SK-N-SH (cell line): Measurements from ENCODE around the gene PLAGL2. TPM values are rescaled to one million over a fixed set of nuclear protein-coding genes. Genes with fewer than 3 reads are reported as not detected.
A peak's percentile ranks its signal among the peaks of the same experiment; 100 is the strongest.

Source experiments
- CTCF ChIA-PET: fragments of 300-600, 350-600 bp; formaldehyde crosslinking; extraction: SDS; loops from one replicate; lab custom pipeline; 2021; lab: Yijun Ruan, JAX
- POLR2A ChIA-PET: fragments of 350-600 bp; sonication (Branson Sonifier 250); formaldehyde crosslinking; extraction: SDS; loops from one replicate; lab custom pipeline; 2020; ENCODE audit warnings: antibody characterized with exemption, inconsistent platforms; lab: Yijun Ruan, JAX
- DNase-seq: peaks from one replicate; pipeline ENCODE4 v3.0.0; 2012
- H2AFZ ChIP-seq: fragments of 200-600 bp; sonication (generic); 2 replicates; pipeline ENCODE4 v1.8.1; 2016; ENCODE audit warnings: antibody characterized with exemption, mild to moderate bottlenecking, low read depth
- H3F3A ChIP-seq: fragments of 200-600 bp; sonication (generic); replicated peaks from 2 replicates; pipeline ENCODE3; 2016; ENCODE audit warnings: antibody characterized with exemption, mild to moderate bottlenecking; ENCODE audit not compliant: insufficient read depth
- H3K27ac ChIP-seq, 2 experiments: fragments of 200-500 bp in 1 of 2; fragments of 200-600 bp in 1 of 2; sonication (Bioruptor generic) in 1 of 2; sonication (generic), shearing (Covaris generic) in 1 of 2; 2 replicates each; pipeline versions ENCODE4 v1.5.1 to v1.6.1; 2014 to 2016; ENCODE audit warnings: low read depth in 2 of 2, inconsistent platforms in 1 of 2, low read length in 1 of 2, mild to moderate bottlenecking in 1 of 2, mixed read lengths in 1 of 2
- H3K27me3 ChIP-seq: fragments of 200-600 bp; sonication (generic), shearing (Covaris generic); 2 replicates; pipeline ENCODE4 v1.6.1; 2016; ENCODE audit warnings: mixed run types; ENCODE audit not compliant: insufficient read depth
- H3K36me3 ChIP-seq, 2 experiments: fragments of 200-500 bp in 1 of 2; fragments of 200-600 bp in 1 of 2; sonication (Bioruptor generic) in 1 of 2; sonication (generic) in 1 of 2; replicated peaks in 1 of 2; 2 replicates each; pipeline versions ENCODE3 to v1.5.1; 2014 to 2016; ENCODE audit warnings: low read length in 1 of 2, mild to moderate bottlenecking in 1 of 2; ENCODE audit not compliant: insufficient read depth in 2 of 2, control insufficient read depth in 1 of 2
- H3K4me1 ChIP-seq, 2 experiments: fragments of 200-500 bp in 1 of 2; fragments of 200-600 bp in 1 of 2; sonication (Bioruptor generic) in 1 of 2; sonication (generic), shearing (Covaris generic) in 1 of 2; 2 replicates each; pipeline versions ENCODE4 v1.5.1 to v1.6.1; 2014 to 2016; ENCODE audit warnings: low read depth in 1 of 2, low read length in 1 of 2, mixed run types in 1 of 2; ENCODE audit not compliant: insufficient read depth in 2 of 2, control insufficient read depth in 1 of 2
- H3K4me2 ChIP-seq: fragments of 200-600 bp; sonication (generic), shearing (Covaris generic); 2 replicates; pipeline ENCODE4 v1.6.1; 2017; ENCODE audit warnings: mixed run types
- H3K4me3 ChIP-seq, 2 experiments: fragments of 200-500 bp in 1 of 2; fragments of 200-600 bp in 1 of 2; sonication (Bioruptor generic) in 1 of 2; sonication (generic), shearing (Covaris generic) in 1 of 2; 2 replicates each; pipeline versions ENCODE4 v1.5.1 to v1.8.1; 2014 to 2016; ENCODE audit warnings: low read depth in 2 of 2, inconsistent platforms in 1 of 2, low read length in 1 of 2, mild to moderate bottlenecking in 1 of 2, mixed read lengths in 1 of 2, moderate library complexity in 1 of 2
- H3K79me2 ChIP-seq: fragments of 200-600 bp; sonication (generic); 2 replicates; pipeline ENCODE4 v1.8.1; 2017; ENCODE audit warnings: mild to moderate bottlenecking; ENCODE audit not compliant: insufficient read depth
- H3K9ac ChIP-seq: fragments of 200-600 bp; sonication (generic); 2 replicates; pipeline ENCODE4 v1.6.1; 2017; ENCODE audit warnings: mixed run types
- H3K9me2 ChIP-seq: fragments of 200-600 bp; sonication (generic); 2 replicates; pipeline ENCODE4 v1.6.1; 2017; ENCODE audit warnings: mixed run types
- H3K9me3 ChIP-seq: fragments of 200-600 bp; sonication (generic); 2 replicates; pipeline ENCODE4 v1.6.1; 2017; ENCODE audit warnings: mixed run types, mild to moderate bottlenecking, moderate library complexity
- H4K20me1 ChIP-seq: fragments of 200-600 bp; sonication (generic); 2 replicates; pipeline ENCODE4 v1.6.1; 2017; ENCODE audit warnings: mild to moderate bottlenecking, mixed run types; ENCODE audit not compliant: insufficient read depth
- ELF1 ChIP-seq: IDR thresholded peaks from 2 replicates; pipeline ENCODE4 v1.4.0; 2012
- FOSL2 ChIP-seq: IDR thresholded peaks from 2 replicates; pipeline ENCODE4 v1.4.0; 2012; ENCODE audit warnings: low read depth, mild to moderate bottlenecking, moderate library complexity, borderline replicate concordance
- FOXM1 ChIP-seq: IDR thresholded peaks from 2 replicates; pipeline ENCODE4 v1.4.0; 2012; ENCODE audit warnings: low read depth, mild to moderate bottlenecking
- GATA2 ChIP-seq: sonication (generic); formaldehyde crosslinking; IDR thresholded peaks from 2 replicates; pipeline ENCODE4 v1.5.0; 2020; ENCODE audit warnings: mild to moderate bottlenecking, missing genetic modification reagents
- MEF2A ChIP-seq: IDR thresholded peaks from 2 replicates; pipeline ENCODE4 v1.4.0; 2012; ENCODE audit warnings: low read depth, borderline replicate concordance
- NFIC ChIP-seq: IDR thresholded peaks from 2 replicates; pipeline ENCODE4 v1.4.0; 2012; ENCODE audit warnings: borderline replicate concordance
- NRF1 ChIP-seq: IDR thresholded peaks from 2 replicates; pipeline ENCODE4 v1.6.1; 2012; ENCODE audit warnings: low read depth, mild to moderate bottlenecking, low read length
- POLR2AphosphoS5 ChIP-seq: IDR thresholded peaks from 2 replicates; pipeline ENCODE4 v1.6.1; 2012; ENCODE audit warnings: low read depth, low read length
- RAD21 ChIP-seq: IDR thresholded peaks from 2 replicates; pipeline ENCODE4 v1.6.1; 2012; ENCODE audit warnings: mild to moderate bottlenecking, low read length
- RFX5 ChIP-seq: IDR thresholded peaks from 2 replicates; pipeline ENCODE4 v1.6.1; 2012; ENCODE audit warnings: mild to moderate bottlenecking, improper control_type of control experiment, low read length
- RXRA ChIP-seq: IDR thresholded peaks from 2 replicates; pipeline ENCODE4 v1.4.0; 2012; ENCODE audit warnings: low read depth, mild to moderate bottlenecking, borderline replicate concordance
- SMC3 ChIP-seq: IDR thresholded peaks from 2 replicates; pipeline ENCODE4 v1.6.1; 2012; ENCODE audit warnings: low read depth, low read length, improper control_type of control experiment
- YY1 ChIP-seq: IDR thresholded peaks from 2 replicates; pipeline ENCODE4 v1.4.0; 2012; ENCODE audit warnings: low read depth, mild to moderate bottlenecking
- WGBS: methylation state at CpG from one replicate; pipeline ENCODE4 v1.1.6; 2017; ENCODE audit warnings: low lambda C conversion rate; 5-methylcytosine and 5-hydroxymethylcytosine counted together
- polyA plus RNA-seq, 3 experiments: library from polyadenylated mRNA; depleted of rRNA; stranded (reverse); fragments of >200 nt; gene quantifications; 2 replicates each; pipeline ENCODE4 v1.2.3, GENCODE V29; 2012
- TF ChIP-seq, protein P1 (sequence below): fragments of 200-600 bp; sonication (generic); IDR thresholded peaks from 2 replicates; pipeline ENCODE4 v1.6.1; 2017; ENCODE audit warnings: antibody characterized with exemption, mild to moderate bottlenecking, moderate library complexity
- TF ChIP-seq, protein P2 (sequence below): IDR thresholded peaks from 2 replicates; pipeline ENCODE4 v1.4.0; 2012; ENCODE audit warnings: low read depth
- TF ChIP-seq, protein P3 (sequence below): IDR thresholded peaks from 2 replicates; pipeline ENCODE4 v1.4.0; 2012; ENCODE audit warnings: low read depth, borderline replicate concordance

Gene PLAGL2
- polyA plus RNA-seq, 1 of the 3 experiments (the other 2 are of a cell fraction) = 4.0 TPM

DNA sequence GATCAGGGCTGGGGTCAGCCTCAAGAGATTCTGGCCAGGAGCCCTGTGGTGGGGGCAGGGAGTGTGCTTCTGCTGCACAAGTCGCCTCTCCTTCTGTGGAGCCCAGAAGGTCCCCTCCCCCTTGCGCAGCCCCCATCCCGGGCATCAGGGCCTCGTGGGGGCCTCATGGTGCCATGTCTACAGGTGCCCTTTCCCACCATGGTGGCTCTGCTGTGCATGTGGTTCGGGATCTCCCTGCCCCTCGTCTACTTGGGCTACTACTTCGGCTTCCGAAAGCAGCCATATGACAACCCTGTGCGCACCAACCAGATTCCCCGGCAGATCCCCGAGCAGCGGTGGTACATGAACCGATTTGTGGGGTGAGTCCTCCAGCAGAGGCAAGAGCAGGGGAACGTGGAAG, 49.9 kb downstream of the PLAGL2 start:
- H3K79me2 ChIP-seq = no peaks in the 10 kb centered on the region
- ChIA-PET CTCF (no interaction called here), POLR2A (no interaction called here)

DNA sequence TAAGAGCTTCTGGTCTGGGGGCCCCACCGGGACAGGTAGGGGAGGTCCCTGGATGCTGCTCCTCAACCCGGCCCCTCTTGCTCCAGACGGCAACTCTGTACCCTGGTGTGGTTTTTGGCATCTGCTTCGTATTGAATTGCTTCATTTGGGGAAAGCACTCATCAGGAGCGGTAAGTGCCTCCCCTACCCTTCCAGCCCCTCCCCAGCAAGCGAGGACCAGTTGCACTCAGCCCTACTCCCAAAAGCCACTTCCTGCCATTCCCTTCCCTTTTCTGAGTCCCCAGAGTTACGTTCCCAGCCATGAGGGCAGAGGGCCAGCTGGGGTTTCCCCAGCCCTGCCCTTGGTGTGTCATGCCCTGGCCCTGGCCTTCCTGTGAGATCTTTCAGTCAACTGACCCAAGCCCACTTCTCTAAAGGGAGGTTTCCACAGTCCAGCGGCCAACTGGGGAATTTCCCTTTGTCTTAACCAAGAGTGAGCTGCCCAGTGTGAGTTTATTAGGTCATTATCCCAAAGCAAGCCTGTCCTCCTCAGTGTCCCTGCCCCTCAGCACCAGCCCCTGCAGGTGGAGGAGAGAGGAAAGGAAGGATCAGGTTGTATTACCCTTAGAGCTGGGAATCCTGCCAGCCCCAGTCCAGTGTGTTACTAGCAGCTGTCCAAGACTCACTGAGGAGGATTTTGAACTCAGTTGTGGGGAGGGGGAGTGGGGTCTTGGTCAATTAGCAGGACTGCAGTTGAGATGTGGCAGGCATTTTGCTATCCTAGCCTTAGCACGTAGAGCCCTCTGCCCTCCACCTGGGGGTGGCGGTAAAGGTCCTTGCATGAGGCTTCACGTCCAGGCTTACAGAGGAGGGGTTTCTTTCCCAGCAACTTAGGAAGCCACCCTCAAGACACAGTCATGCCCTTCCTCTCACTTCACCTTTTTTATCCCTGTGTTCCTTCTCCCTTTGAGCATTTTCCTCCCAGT, 52.2 kb downstream of the PLAGL2 start:
- peaks cover 31 to 53% of the 10 kb centered on the region in 2 experiments for H3K36me3 ChIP-seq
- H3K27me3 ChIP-seq = no peaks in the 10 kb centered on the region
- peak; percentile 54 for DNase-seq
- H3K9me3 ChIP-seq = no peaks in the 10 kb centered on the region
- no peaks in the 10 kb centered on the region for H3K9me2 ChIP-seq
- 0 out of 2 replicates have a peak overlapping the region, but pooled peaks have one; percentile 12 for H3K4me2 ChIP-seq
- H3K27ac ChIP-seq = peak overlapping the region; percentile 14 to 37; a peak in 3 of 4 replicates
- H3K4me1 ChIP-seq = peaks cover 0 to 2% of the 10 kb centered on the region in 2 experiments; a peak in 2 of 4 replicates
- H3K9ac ChIP-seq = no peak overlapping the region
- H3K79me2 ChIP-seq = no peaks in the 10 kb centered on the region
- no peaks in the 10 kb centered on the region for H4K20me1 ChIP-seq
- ChIA-PET POLR2A (interaction anchor here (0.6 kb wide), 2 partner anchors 8 to 311 kb away, joined by 3 to 6 read pairs; no protein-coding TSS in a partner anchor), CTCF (interaction anchor here (0.5 to 0.9 kb wide), 4 partner anchors 9 to 497 kb away, joined by 3 to 4 read pairs (median 3); no protein-coding TSS in a partner anchor)
- no peak overlapping the region for H3K4me3 ChIP-seq
- H2AFZ ChIP-seq = no peak overlapping the region
- no peaks in the 10 kb centered on the region for H3F3A ChIP-seq
- 47% methylated on average over 7 of the region's 11 CpGs for WGBS
- TF ChIP-seq FOSL2 = 0 out of 2 replicates have a peak, but pooled peaks have one; percentile 5
- no peak for TF ChIP-seq GATA2 (CRISPR knock-in tag)
- TF ChIP-seq NFIC = peak; percentile 59; the same call in 1 of the 2 replicates
- TF ChIP-seq MEF2A = no peak
- no peak for TF ChIP-seq ELF1
- TF ChIP-seq, protein P1, sequence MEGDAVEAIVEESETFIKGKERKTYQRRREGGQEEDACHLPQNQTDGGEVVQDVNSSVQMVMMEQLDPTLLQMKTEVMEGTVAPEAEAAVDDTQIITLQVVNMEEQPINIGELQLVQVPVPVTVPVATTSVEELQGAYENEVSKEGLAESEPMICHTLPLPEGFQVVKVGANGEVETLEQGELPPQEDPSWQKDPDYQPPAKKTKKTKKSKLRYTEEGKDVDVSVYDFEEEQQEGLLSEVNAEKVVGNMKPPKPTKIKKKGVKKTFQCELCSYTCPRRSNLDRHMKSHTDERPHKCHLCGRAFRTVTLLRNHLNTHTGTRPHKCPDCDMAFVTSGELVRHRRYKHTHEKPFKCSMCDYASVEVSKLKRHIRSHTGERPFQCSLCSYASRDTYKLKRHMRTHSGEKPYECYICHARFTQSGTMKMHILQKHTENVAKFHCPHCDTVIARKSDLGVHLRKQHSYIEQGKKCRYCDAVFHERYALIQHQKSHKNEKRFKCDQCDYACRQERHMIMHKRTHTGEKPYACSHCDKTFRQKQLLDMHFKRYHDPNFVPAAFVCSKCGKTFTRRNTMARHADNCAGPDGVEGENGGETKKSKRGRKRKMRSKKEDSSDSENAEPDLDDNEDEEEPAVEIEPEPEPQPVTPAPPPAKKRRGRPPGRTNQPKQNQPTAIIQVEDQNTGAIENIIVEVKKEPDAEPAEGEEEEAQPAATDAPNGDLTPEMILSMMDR = peak; percentile 39
- TF ChIP-seq RXRA = peak; percentile 78; the same call in 1 of the 2 replicates
- no peak for TF ChIP-seq FOXM1

More for the DNA sequence above, 49.9 kb downstream of the PLAGL2 start:
- no peak overlapping the region for H3K9ac ChIP-seq
- H3K4me3 ChIP-seq = no peak overlapping the region
- H3F3A ChIP-seq = no peaks in the 10 kb centered on the region
- no peak overlapping the region for H3K27ac ChIP-seq
- no peak overlapping the region for H3K4me2 ChIP-seq
- H3K9me2 ChIP-seq = no peaks in the 10 kb centered on the region
- no peak for TF ChIP-seq SMC3
- TF ChIP-seq, protein P2, sequence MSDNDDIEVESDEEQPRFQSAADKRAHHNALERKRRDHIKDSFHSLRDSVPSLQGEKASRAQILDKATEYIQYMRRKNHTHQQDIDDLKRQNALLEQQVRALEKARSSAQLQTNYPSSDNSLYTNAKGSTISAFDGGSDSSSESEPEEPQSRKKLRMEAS = no peak
- no peak for TF ChIP-seq RXRA
- TF ChIP-seq NRF1 = no peak
- TF ChIP-seq POLR2AphosphoS5 = no peak
- TF ChIP-seq, protein P3, sequence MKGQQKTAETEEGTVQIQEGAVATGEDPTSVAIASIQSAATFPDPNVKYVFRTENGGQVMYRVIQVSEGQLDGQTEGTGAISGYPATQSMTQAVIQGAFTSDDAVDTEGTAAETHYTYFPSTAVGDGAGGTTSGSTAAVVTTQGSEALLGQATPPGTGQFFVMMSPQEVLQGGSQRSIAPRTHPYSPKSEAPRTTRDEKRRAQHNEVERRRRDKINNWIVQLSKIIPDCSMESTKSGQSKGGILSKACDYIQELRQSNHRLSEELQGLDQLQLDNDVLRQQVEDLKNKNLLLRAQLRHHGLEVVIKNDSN = no peak
- TF ChIP-seq RFX5 = no peak
- no peak for TF ChIP-seq NFIC
- no peak for TF ChIP-seq YY1
- no peak for TF ChIP-seq RAD21
- TF ChIP-seq, protein P1 = no peak
- peaks cover 37 to 54% of the 10 kb centered on the region in 2 experiments for H3K36me3 ChIP-seq
- peaks cover 0 to 10% of the 10 kb centered on the region in 2 experiments; a peak in 3 of 4 replicates for H3K4me1 ChIP-seq
- H2AFZ ChIP-seq = no peak overlapping the region
- H3K27me3 ChIP-seq = no peaks in the 10 kb centered on the region
- no peaks in the 10 kb centered on the region for H3K9me3 ChIP-seq
- 91% methylated on average over 10 of the region's 14 CpGs for WGBS
- no peaks in the 10 kb centered on the region for H4K20me1 ChIP-seq
- DNase-seq = no peak
